HG02884 (cell line): Measurements from ENCODE around the gene TNFRSF8.
"Not testable (repeated sequence)": the region's sequence is repeated elsewhere in the genome, so short reads cannot be mapped to it uniquely, and the experiment has no call there.

Experiments used
- ATAC-seq: cut with Tn5 transposase; IDR thresholded peaks from one replicate; pipeline ENCODE4 v1.9.1; 2021; ENCODE audit warnings: mild to moderate bottlenecking, moderate library complexity; ENCODE audit not compliant: unreplicated experiment

The TNFRSF8 gene

GRCh38 chr1:12038356-12039163 is 24.5 kb upstream of the TNFRSF8 start:
- no peak for ATAC-seq

GRCh38 chr1:12039164-12039525 is 24.0 kb upstream of the TNFRSF8 start:
- no peak for ATAC-seq

GRCh38 chr1:12039824-12040456 is 23.2 kb upstream of the TNFRSF8 start:
- ATAC-seq, result peak; percentile 42

- peak; percentile 61 for ATAC-seq
These were observed 22.5 kb upstream of the TNFRSF8 start for GRCh38 chr1:12040457-12041051.

DNA sequence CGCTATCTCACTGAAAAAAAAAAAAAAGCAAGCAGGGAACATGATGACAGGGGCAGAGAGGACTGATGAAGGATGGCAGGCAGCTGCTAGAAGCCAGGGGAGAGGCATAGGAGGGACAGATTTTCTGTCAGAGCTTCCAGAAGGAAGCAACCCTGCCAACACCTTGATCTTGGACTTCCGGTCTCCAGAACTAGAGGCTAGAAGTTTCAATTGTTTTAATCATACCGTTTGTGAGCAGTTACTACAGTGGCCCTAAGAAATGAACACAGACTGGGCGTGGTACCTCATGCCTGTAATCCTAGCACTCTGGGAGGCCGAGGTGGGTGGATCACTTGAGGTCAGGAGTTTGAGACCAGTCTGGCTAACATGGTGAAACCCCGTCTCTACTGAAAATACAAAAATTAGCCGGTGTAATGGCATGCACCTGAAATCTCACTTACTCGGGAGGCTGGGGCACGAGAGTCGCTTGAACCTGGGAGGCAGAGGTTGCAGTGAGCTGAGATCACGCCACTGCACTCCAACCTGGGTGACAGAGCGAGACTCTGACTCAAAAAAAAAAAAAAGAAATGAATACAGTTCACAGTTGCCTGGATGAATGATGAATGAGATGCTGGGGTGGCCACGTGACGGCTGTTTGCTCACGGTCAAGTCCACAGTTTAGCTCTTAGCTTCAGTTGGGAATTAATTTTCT is 18.8 kb upstream of the TNFRSF8 start:
- ATAC-seq, result not testable (repeated sequence)

- no peak for ATAC-seq
These were observed 16.4 kb upstream of the TNFRSF8 start for GRCh38 chr1:12046749-12047119.

DNA sequence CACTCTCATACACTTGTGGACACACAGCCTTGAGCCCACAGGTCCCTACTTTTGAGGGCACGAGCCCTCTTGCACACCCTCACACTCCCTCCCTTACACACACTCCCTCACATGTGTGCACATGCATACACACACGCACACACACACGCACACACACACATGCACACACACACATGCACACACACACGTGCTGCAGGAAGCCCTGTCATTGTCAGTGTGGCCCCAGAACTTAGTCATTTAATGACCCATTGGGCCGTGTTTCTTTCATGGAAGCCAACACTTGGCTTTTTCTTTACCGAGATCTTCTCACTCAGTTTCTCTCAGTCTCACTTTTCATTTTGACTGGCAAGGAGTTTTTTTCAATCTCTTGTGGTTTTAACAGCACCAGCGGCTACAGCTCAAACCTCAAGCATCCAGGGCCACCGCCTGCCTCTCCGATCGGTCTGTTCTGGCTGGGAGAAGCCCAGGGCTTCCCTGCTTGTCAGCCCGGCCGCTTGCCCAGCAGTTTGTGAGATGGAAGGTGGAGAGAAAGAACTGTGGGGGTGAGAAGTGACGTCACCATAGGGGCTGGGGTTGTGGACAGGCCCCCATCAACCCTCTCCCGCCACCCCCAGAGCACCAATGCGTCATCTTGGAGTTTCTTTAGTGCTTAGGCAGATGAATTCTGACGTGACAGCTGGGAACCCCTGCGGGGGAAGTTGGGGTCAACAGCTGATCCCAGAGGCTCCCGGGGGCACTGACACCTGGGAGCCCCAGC is 15.8 kb upstream of the TNFRSF8 start:
- peak; percentile 47 for ATAC-seq

GRCh38 chr1:12048372-12048771 is 14.7 kb upstream of the TNFRSF8 start:
- ATAC-seq, result no peak

DNA sequence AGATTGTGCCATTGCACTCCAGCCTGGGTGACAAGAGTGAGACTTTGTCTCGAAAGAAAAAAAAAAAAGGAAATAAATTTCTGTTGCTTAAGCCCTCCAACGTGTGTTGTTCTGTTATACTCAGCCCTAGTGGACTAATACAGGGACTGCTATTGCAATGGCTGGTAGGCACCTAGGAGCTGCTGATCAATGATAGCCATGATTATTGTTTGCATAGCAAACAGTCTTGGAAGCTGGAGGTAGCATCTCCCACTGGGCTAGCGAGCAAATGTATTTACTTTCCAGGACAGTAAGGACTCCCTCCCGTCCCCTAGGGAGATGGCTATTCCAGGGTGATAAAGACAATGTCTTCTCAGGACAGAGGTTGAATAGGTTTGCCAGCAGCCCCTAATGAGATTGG is 13.5 kb upstream of the TNFRSF8 start:
- no peak for ATAC-seq

GRCh38 chr1:12051361-12051760 is 11.7 kb upstream of the TNFRSF8 start:
- no peak for ATAC-seq

DNA sequence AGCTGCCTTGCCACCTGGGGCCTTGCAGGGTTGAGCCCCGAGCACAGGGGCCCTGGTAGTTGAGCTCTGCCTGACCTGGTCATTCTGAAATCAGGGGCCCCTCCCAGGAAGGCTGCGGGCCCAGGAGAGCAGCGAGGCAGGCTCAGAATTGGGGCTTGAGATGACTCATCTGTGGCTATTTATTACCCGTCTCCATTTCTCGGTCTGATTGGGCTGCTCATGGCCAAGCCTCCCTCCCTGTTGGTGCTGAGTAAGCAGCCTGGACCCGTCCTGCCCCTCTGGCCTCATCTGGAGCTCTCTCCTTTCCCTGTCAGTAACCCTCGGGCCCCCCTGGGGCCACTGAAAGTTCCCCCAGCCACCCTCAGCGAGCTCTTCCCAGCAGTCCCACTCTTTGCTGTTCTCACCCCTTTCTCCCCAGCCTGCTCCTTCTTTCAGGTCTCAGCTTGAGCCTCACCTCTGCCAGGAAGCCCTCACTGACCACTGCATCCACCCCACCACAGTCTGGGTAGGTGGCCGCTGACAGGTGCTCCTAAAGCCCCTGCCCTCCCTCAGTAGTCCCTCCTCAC is 11.0 kb upstream of the TNFRSF8 start:
- ATAC-seq, result peak; percentile 68

DNA sequence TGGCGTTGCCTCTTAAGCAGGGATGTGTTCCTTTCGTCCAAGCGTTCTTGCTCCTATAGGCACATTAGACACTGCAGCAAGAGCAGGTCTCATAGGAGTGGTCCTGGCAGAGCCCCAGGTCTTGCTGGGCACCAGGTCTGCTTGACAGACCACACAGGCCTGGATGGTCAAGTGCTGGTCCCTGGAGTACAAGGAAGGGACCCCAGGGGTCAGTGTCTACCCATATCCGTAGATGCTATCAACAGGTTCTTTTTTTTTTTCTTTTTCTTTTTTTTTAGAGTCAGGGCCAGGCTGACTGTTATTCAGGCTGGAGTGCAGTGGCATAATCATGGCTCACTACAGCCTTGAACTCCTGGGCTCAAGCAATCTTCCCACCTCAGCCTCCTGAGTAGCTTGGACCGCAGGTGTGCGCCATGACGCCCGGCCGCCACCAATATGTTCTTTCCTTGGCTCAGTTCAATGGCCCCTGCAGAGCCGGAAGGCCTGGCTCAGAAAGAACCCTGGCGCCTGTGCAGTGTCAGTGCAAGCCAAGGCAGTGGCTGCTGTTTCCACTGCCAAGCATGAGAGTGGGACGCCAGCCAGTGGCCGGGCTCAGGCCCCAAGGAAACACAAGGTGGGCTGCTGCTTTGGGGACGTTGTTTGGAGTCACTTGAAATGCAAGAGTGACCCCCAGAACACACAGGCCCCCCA is 10.0 kb upstream of the TNFRSF8 start:
- ATAC-seq, result no peak

DNA sequence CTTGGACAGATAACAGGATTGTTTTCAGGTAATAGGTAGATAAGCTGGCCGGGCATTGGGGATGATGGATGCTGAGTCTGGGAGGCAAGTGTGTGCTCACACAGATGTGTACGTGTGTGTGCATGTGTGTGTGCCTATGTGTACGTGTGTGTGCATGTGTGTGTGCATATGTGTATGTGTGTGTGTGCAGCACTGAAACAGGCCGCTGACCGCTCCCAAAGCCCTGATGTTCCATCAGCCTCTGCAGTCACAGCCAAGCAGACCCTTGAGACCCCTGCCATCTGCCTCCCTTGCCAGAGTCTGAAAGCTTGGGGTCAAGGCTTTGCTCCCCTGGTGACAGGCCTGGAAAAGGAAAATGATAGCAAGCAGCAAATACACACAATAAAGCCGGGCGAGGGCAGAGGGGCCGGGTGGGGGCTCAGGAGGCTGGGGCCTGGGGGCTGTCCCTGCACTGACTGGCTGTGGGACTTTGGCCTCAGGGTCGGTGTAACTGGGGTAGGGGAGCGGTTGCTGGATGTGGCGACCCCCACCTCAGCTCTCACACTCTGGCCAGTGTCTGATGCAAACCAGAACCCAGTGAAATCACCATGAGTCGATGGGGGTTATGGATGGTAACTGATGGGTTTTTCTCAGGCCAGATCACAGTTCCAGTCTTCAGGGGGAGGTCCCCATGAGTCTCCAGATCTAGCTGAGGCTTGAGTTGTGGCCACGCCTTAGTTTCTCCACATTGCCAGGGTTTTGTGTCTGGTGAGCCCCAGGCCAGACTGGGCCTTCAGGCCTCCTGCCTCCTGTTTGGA is 9.2 kb upstream of the TNFRSF8 start:
- ATAC-seq, result no peak

- no peak for ATAC-seq
These were observed 7.8 kb upstream of the TNFRSF8 start for GRCh38 chr1:12055259-12055658.

DNA sequence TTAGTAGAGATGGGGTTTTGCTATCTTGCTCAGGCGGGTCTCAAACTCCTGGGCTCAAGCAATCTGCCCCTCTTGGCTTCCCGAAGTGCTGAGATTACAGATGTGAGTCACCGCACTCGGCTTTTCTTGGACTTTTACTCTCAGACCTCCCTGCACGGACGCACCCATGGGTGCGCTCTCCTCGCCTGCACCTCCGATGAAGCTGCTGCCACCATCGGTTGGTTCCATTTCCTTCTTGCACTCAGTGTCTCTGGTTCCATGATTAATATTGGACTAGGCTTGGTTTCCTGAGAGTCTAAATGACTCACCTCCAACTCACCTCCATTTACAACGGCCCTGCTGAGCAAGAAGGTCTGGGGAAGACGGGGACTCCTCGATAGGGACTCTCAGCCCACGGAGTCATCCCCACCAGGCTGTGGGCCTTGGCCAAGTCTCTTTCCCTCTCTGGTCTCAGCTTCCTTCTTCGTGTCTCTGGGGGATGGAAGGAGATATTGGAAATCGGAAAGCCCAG is 6.7 kb upstream of the TNFRSF8 start:
- ATAC-seq, result no peak

DNA sequence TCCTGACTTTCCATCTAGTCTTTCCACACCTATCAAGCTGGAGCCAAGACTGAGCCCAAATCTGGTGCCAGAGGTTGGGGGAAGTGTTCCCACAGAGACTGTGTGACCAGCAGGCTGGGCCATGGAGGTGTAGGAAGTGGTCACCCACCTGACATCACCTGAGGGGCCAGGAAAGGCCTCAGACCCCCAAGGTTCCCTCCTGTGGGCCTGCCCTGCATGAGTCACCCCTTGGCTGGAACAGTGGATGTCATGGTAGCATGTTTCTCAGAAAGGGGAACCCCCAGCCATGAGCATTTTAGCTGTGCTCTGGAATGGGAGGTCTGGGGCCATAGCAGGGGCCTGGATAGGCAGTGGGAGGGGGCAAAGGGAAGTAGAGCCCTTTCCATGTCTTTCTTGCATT is 5.7 kb upstream of the TNFRSF8 start:
- ATAC-seq, result no peak

DNA sequence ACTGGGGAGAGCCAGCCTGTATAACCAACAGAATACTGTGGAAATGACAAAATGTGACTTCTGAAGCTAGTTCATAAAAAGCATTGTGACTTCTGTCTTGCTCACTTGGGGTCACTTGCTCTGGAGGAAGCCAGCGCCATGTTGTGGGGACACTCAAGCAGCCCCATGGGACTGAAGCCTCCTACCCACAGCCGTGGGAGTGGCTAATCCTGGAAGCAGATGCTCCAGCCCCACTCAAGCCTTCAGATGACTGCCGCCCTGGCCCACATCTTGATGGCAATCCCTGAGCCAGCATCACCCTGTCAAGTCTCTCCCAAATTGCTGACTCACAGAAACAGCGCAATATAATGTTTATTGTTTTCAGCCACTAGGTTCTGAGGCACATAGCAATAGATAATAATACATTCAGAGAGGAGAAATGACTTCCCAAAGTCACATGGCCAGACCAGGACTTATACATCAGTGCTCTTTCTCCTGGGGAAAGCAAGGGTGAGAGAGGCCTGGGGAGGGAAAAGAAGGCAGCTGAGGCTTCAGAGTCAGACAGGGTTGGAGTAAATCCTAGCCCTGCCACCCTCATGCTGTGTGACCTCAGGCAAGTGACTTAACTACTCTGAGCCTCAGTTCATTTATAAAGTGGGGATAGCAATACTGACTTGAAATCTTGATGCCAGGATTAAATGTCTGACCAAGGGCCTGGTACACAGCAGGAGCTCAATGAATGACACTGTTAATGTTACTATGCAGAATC is 5.0 kb upstream of the TNFRSF8 start:
- no peak for ATAC-seq

GRCh38 chr1:12059226-12059625 is 3.9 kb upstream of the TNFRSF8 start:
- ATAC-seq, result no peak
